ENCODE results near the gene STK38L.

STK38L gene

GRCh38 chr12:27233814-27234213 is 10.3 kb upstream of the STK38L start:
- TF ChIP-seq CTCF (IDR thresholded peaks at IDR 0.05; ENCODE audit: unreplicated experiment in 3 of 3), result no peak
- Mint-ChIP-seq H3K36me3 (ENCODE audit: low read depth) (no peaks in the 10 kb centered on the region), H3K4me3 (no peak overlapping the region), H3K4me1 (no peaks in the 10 kb centered on the region), H3K9me3 (peaks cover 2% of the 10 kb centered on the region), H3K27me3 (ENCODE audit: low read depth) (no peaks in the 10 kb centered on the region), H3K27ac (no peak overlapping the region)

- no peaks in the 10 kb centered on the region for H3K27me3 Mint-ChIP-seq (ENCODE audit: low read depth)
- no peaks in the 10 kb centered on the region for H3K4me1 Mint-ChIP-seq
- H3K9me3 Mint-ChIP-seq, result no peaks in the 10 kb centered on the region
- no peak overlapping the region for H3K27ac Mint-ChIP-seq
- H3K36me3 Mint-ChIP-seq (ENCODE audit: low read depth), result no peaks in the 10 kb centered on the region
- TF ChIP-seq CTCF (IDR thresholded peaks at IDR 0.05; ENCODE audit: unreplicated experiment in 3 of 3), result no peak
- H3K4me3 Mint-ChIP-seq, result no peak overlapping the region
Observed at GRCh38 chr12:27236498-27236897, 7.6 kb upstream of the STK38L start.

GRCh38 chr12:27237790-27238771 is 6.0 kb upstream of the STK38L start:
- no peaks in the 10 kb centered on the region for H3K27me3 Mint-ChIP-seq (ENCODE audit: low read depth)

GRCh38 chr12:27243006-27243405 is 1.1 kb upstream of the STK38L start:
- Mint-ChIP-seq H3K4me3 (peak overlapping the region; percentile 98 to 100 (median 99)), H3K27ac (peak overlapping the region in 2 of 3 experiments; percentile 71 to 89), H3K4me1 (peaks cover 28% of the 10 kb centered on the region), H3K36me3 (ENCODE audit: low read depth) (no peaks in the 10 kb centered on the region), H3K27me3 (ENCODE audit: low read depth) (no peaks in the 10 kb centered on the region), H3K9me3 (peaks cover 3% of the 10 kb centered on the region)
- no peak for TF ChIP-seq CTCF (IDR thresholded peaks at IDR 0.05; ENCODE audit: unreplicated experiment in 3 of 3)

More at GRCh38 chr12:27237790-27238771, 6.0 kb upstream of the STK38L start:
- no peak overlapping the region for H3K4me3 Mint-ChIP-seq
- H3K9me3 Mint-ChIP-seq, result no peaks in the 10 kb centered on the region
- TF ChIP-seq CTCF (IDR thresholded peaks at IDR 0.05; ENCODE audit: unreplicated experiment in 3 of 3), result no peak
- no peaks in the 10 kb centered on the region for H3K4me1 Mint-ChIP-seq
- H3K36me3 Mint-ChIP-seq (ENCODE audit: low read depth), result no peaks in the 10 kb centered on the region
- H3K27ac Mint-ChIP-seq, result no peak overlapping the region

- Mint-ChIP-seq H3K9me3 (peaks cover 3% of the 10 kb centered on the region), H3K4me3 (peak overlapping the region; percentile 98 to 100 (median 99)), H3K27ac (peak overlapping the region; percentile 82 to 97 (median 91)), H3K36me3 (ENCODE audit: low read depth) (no peaks in the 10 kb centered on the region), H3K27me3 (ENCODE audit: low read depth) (no peaks in the 10 kb centered on the region), H3K4me1 (peaks cover 32% of the 10 kb centered on the region)
- TF ChIP-seq CTCF (IDR thresholded peaks at IDR 0.05; ENCODE audit: unreplicated experiment in 3 of 3), result no peak
Observed at GRCh38 chr12:27244689-27245488, 803 bp downstream of the STK38L start.

Data from nephron (organoid).